Fibroblast of skin of right biceps (primary cell): ENCODE data around the gene MPP2.
"Not testable (repeated sequence)": the region's sequence is repeated elsewhere in the genome, so short reads cannot be mapped to it uniquely, and the experiment has no call there.

Experiments
- DNase-seq: peaks from one replicate; pipeline ENCODE4 v3.0.0-alpha.2; 2013

Gene MPP2

DNA sequence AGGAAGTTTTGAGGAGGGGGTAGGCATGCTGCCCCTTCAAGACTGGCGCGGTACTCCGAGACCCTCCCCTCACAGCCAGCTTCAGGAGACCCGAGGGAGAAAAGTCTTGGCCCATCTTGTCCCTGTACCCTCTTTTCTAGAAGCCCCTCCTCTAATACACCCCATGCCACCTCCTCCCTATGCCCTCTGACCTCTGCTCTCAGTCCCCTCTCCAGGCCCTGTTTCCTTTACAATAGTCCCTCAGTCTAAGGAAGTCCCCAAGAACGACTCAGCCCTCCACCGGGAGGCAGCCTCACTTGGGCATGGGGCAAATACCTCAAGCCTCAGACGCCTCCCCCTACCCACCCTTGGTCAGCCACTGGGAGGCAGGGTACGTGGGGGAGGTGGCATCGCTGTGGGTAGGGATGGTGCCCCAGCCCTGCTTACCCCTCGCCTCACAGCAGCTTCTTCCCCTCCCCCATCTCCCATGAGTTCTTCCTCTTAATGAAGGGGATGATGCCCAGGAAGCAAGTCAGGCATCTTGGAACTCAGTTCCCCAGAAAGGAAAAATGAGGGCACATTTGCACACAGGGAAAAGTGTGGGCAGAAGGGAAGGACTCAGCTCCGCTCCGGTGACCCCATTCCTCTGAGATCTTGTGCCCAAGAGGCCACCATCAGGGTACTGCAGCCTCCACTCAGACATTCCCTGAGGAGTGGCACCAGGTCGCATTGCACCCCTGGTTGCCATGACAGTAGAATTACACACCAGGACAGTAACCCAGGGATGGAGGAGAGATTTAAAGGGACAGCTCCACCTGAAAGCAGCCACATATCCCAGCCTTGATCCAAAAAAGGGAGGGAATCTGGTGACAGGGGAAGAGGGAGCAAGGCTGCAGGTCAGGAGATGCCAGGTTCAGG is 6.2 kb downstream of the MPP2 start:
- no peak for DNase-seq

DNA sequence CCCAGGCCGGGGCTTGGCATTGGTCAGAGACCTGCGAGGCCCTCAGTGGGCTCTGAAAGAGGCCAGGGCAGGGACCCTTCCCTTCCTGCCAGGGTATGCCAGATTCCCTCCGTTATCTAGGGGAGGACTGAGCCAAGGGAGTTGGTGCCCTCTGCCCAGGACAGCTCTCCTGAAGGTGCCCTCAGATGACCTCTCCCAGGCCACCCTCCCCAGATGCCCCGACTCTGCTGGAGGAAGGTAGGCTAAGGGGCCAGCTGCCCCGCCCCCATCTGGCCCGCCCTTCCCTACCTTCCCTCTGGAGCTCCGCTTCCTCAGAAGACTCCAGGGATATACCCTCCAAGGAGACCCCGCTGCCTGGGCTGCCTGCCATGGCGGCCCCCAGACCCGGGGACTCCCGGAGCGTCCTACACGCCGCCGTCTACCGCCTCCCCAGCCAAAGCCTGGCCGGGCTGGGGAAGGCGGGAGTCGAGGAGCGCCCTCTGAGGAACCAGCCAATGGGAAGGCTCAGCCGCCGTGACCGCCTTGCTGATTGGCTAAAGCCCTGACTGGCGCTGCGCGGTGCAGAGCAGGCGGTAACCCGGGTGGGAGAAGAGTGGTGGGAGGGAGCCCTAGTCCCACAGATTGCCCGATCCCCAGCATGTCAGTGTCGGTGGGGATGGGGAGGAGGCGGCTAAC is 7.0 kb downstream of the MPP2 start:
- peak; percentile 82 for DNase-seq

- no peak for DNase-seq
These were observed 8.9 kb downstream of the MPP2 start for GRCh38 chr17:43898446-43898845.

DNA sequence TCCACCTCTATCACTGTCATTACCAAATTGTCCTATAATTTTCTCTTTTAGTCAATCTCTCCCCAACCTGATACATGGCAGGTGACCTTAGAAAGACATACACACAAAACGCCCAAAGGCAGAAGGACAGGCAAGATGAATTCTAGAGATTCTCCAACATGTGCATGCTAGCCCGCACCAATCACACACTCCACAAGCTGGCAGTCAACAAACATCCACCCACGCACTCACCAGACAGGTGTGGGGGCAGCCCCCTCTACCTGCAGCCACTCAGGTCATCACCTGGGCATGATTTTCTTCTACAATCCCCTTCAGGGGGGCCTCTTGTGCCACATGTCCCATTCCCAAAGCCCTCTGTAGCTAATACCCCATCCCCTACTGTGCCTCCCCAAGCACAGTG is 9.5 kb downstream of the MPP2 start:
- DNase-seq, result no peak

GRCh38 chr17:43894494-43894893 is 12.8 kb downstream of the MPP2 start:
- not testable (repeated sequence) for DNase-seq

- no peak for DNase-seq
These were observed 14.7 kb downstream of the MPP2 start for GRCh38 chr17:43892647-43892952.

GRCh38 chr17:43891851-43892646 is 15.3 kb downstream of the MPP2 start:
- DNase-seq, result peak; percentile 20

GRCh38 chr17:43890240-43890639 is 17.1 kb downstream of the MPP2 start:
- no peak for DNase-seq

- no peak for DNase-seq
These were observed 18.8 kb downstream of the MPP2 start for GRCh38 chr17:43888548-43888947.

- no peak for DNase-seq
These were observed 24.4 kb downstream of the MPP2 start for GRCh38 chr17:43882761-43883415.

- DNase-seq, result no peak
These were observed 25.4 kb downstream of the MPP2 start for GRCh38 chr17:43881758-43882505.

DNA sequence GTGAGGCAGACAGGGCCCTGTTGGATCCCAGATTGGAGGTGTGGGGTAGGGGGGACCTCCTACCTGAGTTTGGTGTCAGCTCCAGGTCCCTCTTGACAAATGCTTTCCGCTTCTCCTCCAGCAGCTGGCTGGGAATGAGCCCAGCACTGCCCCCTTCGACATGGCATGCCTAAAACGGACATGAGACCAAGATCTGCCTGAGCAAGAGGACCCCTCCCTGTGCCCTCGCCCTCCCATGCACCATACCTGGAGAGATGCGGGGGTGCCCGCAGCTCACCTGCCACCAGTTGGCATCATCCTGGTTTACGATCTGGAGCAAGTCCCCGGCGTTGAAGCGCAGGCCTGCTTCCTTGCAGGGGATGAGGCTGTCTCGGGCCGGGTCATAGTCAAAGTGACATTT is 26.2 kb downstream of the MPP2 start:
- DNase-seq, result no peak

DNA sequence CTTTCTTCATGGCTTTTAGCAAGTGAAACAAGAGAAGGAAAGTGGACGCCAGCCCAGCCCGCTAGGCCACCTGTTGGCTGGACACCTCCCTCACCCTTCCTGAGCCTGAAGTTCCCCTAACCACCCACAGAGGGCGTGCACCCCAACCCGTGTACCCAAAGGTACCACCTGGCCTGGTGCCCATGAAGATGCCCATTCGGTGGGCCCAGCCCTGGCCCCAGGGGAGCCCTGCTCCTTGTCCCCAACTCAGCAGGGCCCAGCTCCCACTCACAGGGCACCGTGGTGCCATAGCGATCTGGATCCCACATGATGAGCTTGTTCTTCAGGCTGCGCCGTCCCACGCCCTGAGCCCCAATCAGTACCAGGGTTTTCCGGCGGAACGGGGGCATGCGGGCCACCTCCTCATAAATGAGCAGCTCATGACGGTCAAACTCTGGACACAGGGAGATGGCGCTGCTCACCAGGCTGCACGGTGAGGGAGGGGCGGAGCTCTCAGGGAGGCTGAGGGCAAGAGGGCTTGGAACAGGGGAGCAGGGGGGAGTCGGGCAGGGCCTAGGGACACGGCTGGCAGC is 26.8 kb downstream of the MPP2 start:
- DNase-seq, result peak; percentile 17

- no peak for DNase-seq
These were observed 27.5 kb downstream of the MPP2 start for GRCh38 chr17:43879723-43880419.

DNA sequence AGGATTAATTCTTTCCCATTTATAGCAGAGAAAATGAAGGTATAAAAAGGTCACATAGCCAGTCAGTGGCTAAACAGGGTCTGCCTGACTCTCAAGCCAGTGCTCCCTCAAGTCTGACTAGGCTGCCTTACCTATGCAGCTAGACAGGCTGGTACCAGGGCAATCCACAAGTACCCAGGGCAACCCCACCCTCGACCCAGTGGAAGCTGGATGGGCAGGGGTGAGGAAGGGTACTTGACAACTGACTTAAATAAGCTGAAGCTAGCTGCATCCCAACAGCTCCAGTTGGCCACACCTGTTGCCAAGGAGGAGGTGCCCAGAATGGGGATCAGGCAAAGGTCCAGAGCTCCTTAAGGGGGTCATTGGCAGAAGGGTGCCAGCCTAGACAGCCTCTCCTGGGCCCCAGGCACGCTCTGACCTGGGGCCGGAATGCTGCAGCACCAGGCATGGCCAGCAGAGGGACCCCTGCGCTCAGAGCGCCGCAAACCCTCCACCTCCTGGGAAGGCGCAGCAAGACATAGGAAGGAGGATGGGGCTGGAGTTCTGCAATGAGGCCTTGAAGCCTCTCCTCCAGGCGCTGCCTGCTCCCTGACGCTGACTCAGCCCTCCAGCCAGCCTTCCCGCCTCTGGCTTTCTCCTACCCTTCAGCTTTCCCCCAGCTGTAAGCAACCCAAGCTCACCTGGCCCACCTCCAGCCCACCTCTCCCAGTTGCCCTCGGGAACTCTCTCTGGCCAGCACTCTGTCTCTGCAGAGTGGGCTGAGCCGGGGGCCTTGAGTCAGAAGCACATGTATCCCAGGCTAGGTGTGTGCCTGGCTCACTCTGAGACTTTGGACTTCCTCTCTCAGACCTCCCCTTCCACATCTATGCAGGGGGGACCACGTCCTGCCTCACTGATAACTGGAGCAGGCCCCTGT is 28.8 kb downstream of the MPP2 start:
- peak; percentile 91 for DNase-seq

DNA sequence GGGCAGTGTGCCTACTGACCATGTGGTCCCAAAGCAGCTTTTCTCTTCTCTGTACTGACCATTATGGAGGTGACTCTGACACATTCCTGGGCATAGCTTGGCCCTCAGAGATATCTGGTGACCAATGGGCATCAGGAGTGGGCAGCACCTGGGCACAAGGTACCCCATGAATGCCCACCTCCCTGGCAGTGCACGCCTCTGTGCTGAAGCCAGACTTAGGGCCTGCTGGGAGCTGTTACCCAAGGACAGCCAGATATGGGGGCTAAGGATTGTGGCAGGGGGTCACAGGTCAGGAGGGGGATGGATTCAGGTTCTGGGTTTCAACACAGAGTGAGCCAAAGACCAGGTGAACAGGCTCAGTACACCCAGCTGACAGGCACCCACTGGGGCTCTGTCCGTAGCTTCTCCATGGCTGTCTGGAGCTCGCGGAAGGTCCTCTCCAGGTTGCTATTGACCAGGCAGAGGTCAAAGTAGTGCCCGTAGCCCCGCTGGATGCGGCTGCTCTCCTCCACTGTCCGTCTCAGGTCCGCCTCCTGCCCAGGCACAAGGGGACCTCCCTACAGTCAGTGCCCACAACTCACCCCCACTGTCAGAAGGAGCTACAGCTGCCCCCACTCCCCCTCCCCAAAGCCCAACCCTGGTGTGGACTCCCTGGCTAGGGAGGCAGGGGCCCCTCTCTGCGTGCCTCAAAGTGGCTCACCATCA is 29.7 kb downstream of the MPP2 start:
- DNase-seq, result no peak

GRCh38 chr17:43877031-43877430 is 30.3 kb downstream of the MPP2 start:
- no peak for DNase-seq

DNA sequence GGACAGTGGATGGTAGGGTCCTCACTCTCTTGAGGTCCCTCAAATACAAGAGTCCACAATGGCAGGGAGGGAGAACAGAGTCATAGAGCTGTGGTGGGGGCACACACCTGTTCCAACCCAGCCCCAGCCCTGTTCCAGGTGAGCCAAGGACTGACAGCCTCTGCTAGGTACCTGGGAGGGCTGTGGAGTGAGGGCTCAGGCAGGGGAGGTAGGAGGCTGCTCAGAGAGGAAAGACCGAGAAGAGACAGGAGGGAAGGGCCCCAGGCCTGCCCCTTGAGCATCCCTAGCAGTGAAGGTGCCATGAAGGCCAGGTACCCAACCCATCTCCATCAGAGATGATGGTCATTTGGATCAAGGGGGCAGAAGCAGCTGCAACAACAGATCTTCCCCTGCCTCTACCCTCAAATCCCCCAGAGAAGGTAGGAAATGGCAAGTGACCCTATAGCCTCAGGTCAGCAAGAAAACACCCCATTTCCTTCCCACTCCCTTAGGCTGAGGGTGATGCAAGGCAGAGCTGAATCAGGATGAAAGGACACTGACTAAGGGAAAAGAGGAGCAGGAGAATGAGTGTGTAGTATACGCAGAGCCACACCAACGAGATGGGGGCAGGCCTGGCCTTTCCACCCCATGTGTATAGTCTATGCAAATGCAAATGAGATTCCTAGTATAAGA is 31.7 kb downstream of the MPP2 start:
- no peak for DNase-seq

DNA sequence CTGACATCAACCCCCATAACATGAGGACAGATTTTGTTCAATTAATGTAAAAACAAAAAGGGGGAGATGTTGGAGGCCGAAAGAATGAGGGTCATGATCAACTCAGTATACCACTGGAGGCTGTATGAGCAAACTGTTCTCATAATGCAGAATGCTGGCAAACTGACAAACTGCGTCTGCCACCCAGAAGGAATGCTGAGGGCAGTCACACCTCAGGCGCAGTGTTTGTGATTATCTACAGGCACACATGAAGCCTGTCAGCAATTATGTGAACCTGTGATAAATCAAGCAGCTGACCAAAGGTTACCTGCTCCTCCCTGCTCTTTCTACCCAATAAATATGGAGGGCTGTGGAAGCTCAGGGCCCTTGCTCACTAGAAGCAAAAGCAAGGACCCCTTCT is 33.0 kb downstream of the MPP2 start:
- no peak for DNase-seq
